ENCODE measurements around the gene ZNF146. TPM values are rescaled to one million over a fixed set of nuclear protein-coding genes. Genes with fewer than 3 reads are reported as not detected.

The ZNF146 gene
- total RNA-seq, 1 donor from 2014 or later = 70.3 TPM

GRCh38 chr19:36236304-36236945, 21.5 kb downstream of the ZNF146 start:
- no peak for DNase-seq (ENCODE audit: low spot score)

- no peak for DNase-seq (ENCODE audit: low spot score)
Observed at GRCh38 chr19:36236946-36237310, 22.0 kb downstream of the ZNF146 start.

- peak; percentile 29 for DNase-seq (ENCODE audit: low spot score)
Observed at GRCh38 chr19:36244066-36244465, 29.2 kb downstream of the ZNF146 start.

- DNase-seq (ENCODE audit: low spot score) = peak; percentile 42
Observed at GRCh38 chr19:36245210-36246005, 30.5 kb downstream of the ZNF146 start.

GRCh38 chr19:36246006-36246481, 31.1 kb downstream of the ZNF146 start:
- DNase-seq (ENCODE audit: low spot score) = no peak

GRCh38 chr19:36252047-36252446, 37.1 kb downstream of the ZNF146 start:
- no peak for DNase-seq (ENCODE audit: low spot score)

GRCh38 chr19:36254848-36255247, 39.9 kb downstream of the ZNF146 start:
- peak; percentile 29 for DNase-seq (ENCODE audit: low spot score)

- peak; percentile 32 for DNase-seq (ENCODE audit: low spot score)
Observed at GRCh38 chr19:36255316-36255715, 40.4 kb downstream of the ZNF146 start.

GRCh38 chr19:36256064-36256463, 41.2 kb downstream of the ZNF146 start:
- DNase-seq (ENCODE audit: low spot score) = peak; percentile 18

- DNase-seq (ENCODE audit: low spot score) = peak; percentile 28
Observed at GRCh38 chr19:36256853-36257519, 42.1 kb downstream of the ZNF146 start.

GRCh38 chr19:36257520-36257876, 42.6 kb downstream of the ZNF146 start:
- DNase-seq (ENCODE audit: low spot score) = peak; percentile 41

- DNase-seq (ENCODE audit: low spot score) = peak; percentile 23
Observed at GRCh38 chr19:36258028-36258875, 43.3 kb downstream of the ZNF146 start.

- peak; percentile 26 for DNase-seq (ENCODE audit: low spot score)
Observed at GRCh38 chr19:36259211-36259610, 44.3 kb downstream of the ZNF146 start.

- DNase-seq (ENCODE audit: low spot score) = peak; percentile 18
Observed at GRCh38 chr19:36265064-36265463, 50.2 kb downstream of the ZNF146 start.

- peak; percentile 34 for DNase-seq (ENCODE audit: low spot score)
Observed at GRCh38 chr19:36265856-36266374, 51.0 kb downstream of the ZNF146 start.

GRCh38 chr19:36266375-36266961, 51.6 kb downstream of the ZNF146 start:
- peak; percentile 30 for DNase-seq (ENCODE audit: low spot score)

GRCh38 chr19:36267061-36267845, 52.3 kb downstream of the ZNF146 start:
- DNase-seq (ENCODE audit: low spot score) = peak; percentile 29

- DNase-seq (ENCODE audit: low spot score) = peak; percentile 38
Observed at GRCh38 chr19:36268081-36268480, 53.2 kb downstream of the ZNF146 start.

GRCh38 chr19:36268591-36268990, 53.7 kb downstream of the ZNF146 start:
- DNase-seq (ENCODE audit: low spot score) = peak; percentile 44

GRCh38 chr19:36269295-36269694, 54.4 kb downstream of the ZNF146 start:
- DNase-seq (ENCODE audit: low spot score) = peak; percentile 48

Measured in ureter (tissue), 1 donor.